ENCODE results near the gene HAL.

HAL gene

GRCh38 chr12:95960241-95960640 lies 35.9 kb downstream of the HAL start:
- TF ChIP-seq, protein P1, sequence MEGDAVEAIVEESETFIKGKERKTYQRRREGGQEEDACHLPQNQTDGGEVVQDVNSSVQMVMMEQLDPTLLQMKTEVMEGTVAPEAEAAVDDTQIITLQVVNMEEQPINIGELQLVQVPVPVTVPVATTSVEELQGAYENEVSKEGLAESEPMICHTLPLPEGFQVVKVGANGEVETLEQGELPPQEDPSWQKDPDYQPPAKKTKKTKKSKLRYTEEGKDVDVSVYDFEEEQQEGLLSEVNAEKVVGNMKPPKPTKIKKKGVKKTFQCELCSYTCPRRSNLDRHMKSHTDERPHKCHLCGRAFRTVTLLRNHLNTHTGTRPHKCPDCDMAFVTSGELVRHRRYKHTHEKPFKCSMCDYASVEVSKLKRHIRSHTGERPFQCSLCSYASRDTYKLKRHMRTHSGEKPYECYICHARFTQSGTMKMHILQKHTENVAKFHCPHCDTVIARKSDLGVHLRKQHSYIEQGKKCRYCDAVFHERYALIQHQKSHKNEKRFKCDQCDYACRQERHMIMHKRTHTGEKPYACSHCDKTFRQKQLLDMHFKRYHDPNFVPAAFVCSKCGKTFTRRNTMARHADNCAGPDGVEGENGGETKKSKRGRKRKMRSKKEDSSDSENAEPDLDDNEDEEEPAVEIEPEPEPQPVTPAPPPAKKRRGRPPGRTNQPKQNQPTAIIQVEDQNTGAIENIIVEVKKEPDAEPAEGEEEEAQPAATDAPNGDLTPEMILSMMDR (conservative IDR thresholded peaks at IDR 0.05; ENCODE audit: control insufficient read depth, insufficient read depth, low read depth, low read length) = no peak
- no peak for DNase-seq (ENCODE audit: low read depth)
- no peak overlapping the region for H3K4me3 ChIP-seq (ENCODE audit: control insufficient read depth, low read depth, low read length)

DNA sequence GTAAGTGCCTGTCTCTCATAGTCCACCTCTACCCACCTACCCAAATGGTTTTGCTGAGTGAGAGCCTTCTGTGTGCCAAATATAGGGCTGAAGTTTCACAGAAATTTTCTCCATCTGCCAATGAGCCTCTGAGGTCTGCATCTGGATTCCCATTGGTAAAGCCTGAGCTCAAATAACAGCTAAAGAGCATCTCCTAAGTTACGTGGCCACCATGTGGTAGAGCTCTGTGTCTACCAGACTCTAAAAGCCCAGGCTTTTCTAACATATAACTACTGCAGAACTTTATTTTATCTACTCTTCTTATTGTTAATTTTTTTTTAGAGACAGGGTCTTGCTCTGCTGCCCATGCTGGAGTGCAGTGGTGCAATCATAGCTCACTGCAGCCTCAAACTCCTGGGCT lies 37.0 kb downstream of the HAL start:
- TF ChIP-seq, protein P1 (conservative IDR thresholded peaks at IDR 0.05; ENCODE audit: control insufficient read depth, insufficient read depth, low read depth, low read length) = no peak
- no peak overlapping the region for H3K4me3 ChIP-seq (ENCODE audit: control insufficient read depth, low read depth, low read length)
- peak; percentile 19 for DNase-seq (ENCODE audit: low read depth)

DNA sequence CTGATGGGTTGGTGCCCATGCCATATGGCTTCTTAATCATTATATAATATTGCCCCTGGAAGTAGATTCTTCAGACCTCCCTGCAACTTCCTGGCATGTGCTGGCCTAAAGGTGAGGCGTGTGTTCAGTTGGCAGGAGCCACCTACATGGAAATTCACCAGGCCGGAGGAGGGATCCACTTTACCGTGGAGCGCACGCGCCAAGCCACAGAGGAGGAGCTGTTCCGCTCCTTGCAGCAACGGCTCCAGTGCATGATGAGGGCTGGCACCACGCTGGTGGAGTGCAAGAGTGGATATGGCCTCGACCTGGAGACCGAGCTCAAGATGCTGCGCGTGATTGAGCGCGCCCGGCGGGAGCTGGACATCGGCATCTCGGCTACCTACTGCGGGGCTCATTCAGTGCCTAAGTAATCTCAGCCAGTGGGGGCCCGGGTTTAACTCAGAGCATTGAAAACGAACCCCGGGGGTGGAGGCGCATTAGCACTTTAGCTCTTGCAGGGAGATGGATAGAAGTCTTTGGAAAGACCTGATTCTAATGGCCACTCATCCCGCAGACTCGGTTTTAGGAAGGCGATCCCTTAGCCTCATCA lies 39.5 kb downstream of the HAL start:
- H3K4me3 ChIP-seq (ENCODE audit: control insufficient read depth, low read depth, low read length) = no peak overlapping the region
- TF ChIP-seq, protein P1 (conservative IDR thresholded peaks at IDR 0.05; ENCODE audit: control insufficient read depth, insufficient read depth, low read depth, low read length) = no peak
- DNase-seq (ENCODE audit: low read depth) = no peak

DNA sequence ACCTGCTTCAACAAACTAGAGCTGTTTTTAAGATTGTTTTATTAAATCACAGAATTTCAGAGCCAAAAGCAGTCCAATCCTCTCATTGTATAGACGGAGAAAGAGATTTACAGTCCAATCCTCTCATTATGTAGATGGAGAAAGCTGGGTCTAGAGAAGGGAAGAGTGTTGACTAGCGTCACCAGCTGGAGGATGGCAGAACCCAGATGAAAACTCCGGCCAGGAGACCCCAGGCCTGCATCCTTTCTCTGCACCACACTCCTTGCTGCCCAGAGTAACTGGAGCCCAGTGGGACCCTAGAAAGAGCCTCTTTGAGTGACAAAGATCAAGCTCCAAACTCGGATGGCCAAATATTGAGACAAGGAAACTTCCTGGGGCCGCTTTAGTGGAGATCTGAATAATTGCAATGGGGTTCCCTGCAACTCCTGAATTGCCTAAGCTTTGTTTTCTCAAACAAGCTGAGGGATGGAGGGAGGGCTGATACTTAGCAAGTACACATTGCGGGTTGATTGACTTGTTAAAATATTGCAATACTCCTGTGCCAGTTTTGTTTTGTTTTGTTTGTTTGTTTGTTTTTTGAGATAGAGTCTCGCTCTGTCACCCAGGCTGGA lies 40.5 kb downstream of the HAL start:
- H3K4me3 ChIP-seq (ENCODE audit: control insufficient read depth, low read depth, low read length) = no peak overlapping the region
- TF ChIP-seq, protein P1 (conservative IDR thresholded peaks at IDR 0.05; ENCODE audit: control insufficient read depth, insufficient read depth, low read depth, low read length) = no peak
- DNase-seq (ENCODE audit: low read depth) = no peak

DNA sequence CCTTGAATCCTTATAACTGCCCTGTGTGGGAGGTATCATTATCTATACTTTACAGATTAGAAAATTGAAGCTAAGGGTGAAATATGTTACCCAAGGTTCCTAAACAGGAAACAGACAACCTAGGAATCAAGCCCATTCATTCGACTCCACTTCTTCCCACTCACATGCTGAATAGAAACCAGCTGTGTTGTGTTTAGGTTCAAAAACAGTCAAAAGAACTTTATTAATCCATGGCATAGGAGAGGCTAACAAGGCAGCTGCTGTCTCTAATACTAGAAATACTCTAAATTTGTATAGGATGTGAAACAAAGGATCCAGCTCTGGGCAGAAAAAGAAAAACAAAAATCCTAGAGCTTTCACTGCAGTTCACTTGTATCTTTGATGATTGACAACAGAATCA lies 43.1 kb downstream of the HAL start:
- no peak for DNase-seq (ENCODE audit: low read depth)
- no peak overlapping the region for H3K4me3 ChIP-seq (ENCODE audit: control insufficient read depth, low read depth, low read length)
- TF ChIP-seq, protein P1 (conservative IDR thresholded peaks at IDR 0.05; ENCODE audit: control insufficient read depth, insufficient read depth, low read depth, low read length) = no peak

GRCh38 chr12:95951515-95951914 lies 44.6 kb downstream of the HAL start:
- DNase-seq (ENCODE audit: low read depth) = no peak
- H3K4me3 ChIP-seq (ENCODE audit: control insufficient read depth, low read depth, low read length) = no peak overlapping the region
- TF ChIP-seq, protein P1 (conservative IDR thresholded peaks at IDR 0.05; ENCODE audit: control insufficient read depth, insufficient read depth, low read depth, low read length) = no peak
